ENCODE data around the gene OLFML1. TPM values are rescaled to one million over a fixed set of nuclear protein-coding genes. Genes with fewer than 3 reads are reported as not detected.

The OLFML1 gene
- total RNA-seq, 1 experiment from 2014 or later: not detected

GRCh38 chr11:7493670-7494069 is 8.4 kb downstream of the OLFML1 start:
- Mint-ChIP-seq H3K4me3 (no peak overlapping the region), H3K36me3 (ENCODE audit: insufficient read depth in 1 of 3, low read depth in 3 of 3) (no peaks in the 10 kb centered on the region), H3K9me3 (no peaks in the 10 kb centered on the region), H3K27me3 (ENCODE audit: low read depth) (no peaks in the 10 kb centered on the region), H3K27ac (no peak overlapping the region), H3K4me1 (peaks cover 20 to 24% of the 10 kb centered on the region in 2 experiments)
- no CpG with 5 or more reads among the region's 2 CpGs for WGBS (ENCODE audit: extremely low coverage, insufficient read length, low lambda C conversion rate)
- no peaks in the 10 kb centered on the region for H3K79me2 ChIP-seq (ENCODE audit: insufficient read depth, low read length)
- no peak overlapping the region for H3K27ac ChIP-seq (ENCODE audit: insufficient read length, low read depth, low read length)
- no peak overlapping the region for H2AK5ac ChIP-seq (ENCODE audit: insufficient read length, low read length)
- no peak overlapping the region for H3K23ac ChIP-seq (ENCODE audit: insufficient read length, low read depth, low read length)
- peaks cover 3% of the 10 kb centered on the region; the same call in 1 of the 2 replicates for H3K4me1 ChIP-seq (ENCODE audit: insufficient read depth, low read length)
- no peak overlapping the region for H3K18ac ChIP-seq (ENCODE audit: insufficient read length, low read depth, low read length)
- H2BK5ac ChIP-seq (ENCODE audit: insufficient read length, low read length): no peak overlapping the region
- no peaks in the 10 kb centered on the region for H4K20me1 ChIP-seq (ENCODE audit: control insufficient read depth, insufficient read depth, insufficient read length)
- no peak overlapping the region for H2BK15ac ChIP-seq (ENCODE audit: low read depth, low read length)
- no peaks in the 10 kb centered on the region for H3K9me3 ChIP-seq (ENCODE audit: control insufficient read depth, low read depth, low read length)
- H3K14ac ChIP-seq (ENCODE audit: insufficient read depth, low read length): no peak overlapping the region
- no peak overlapping the region for H4K8ac ChIP-seq (replicated peaks; ENCODE audit: insufficient read length, low read depth, low read length)
- no peak for TF ChIP-seq CTCF (conservative IDR thresholded peaks at IDR 0.05)
- H3K4ac ChIP-seq (ENCODE audit: low read depth, low read length): no peak overlapping the region
- no peak overlapping the region for H2BK12ac ChIP-seq (ENCODE audit: insufficient read length, low read depth, low read length)
- H3K79me1 ChIP-seq (ENCODE audit: insufficient read depth, low read depth, low read length, poor library complexity, severe bottlenecking): no peaks in the 10 kb centered on the region
- no peak for DNase-seq
- no peak overlapping the region for H4K91ac ChIP-seq (ENCODE audit: insufficient read length, low read depth, low read length)
- H3T11ph ChIP-seq (ENCODE audit: low read length): no peak overlapping the region
- H2BK20ac ChIP-seq (ENCODE audit: low read depth, low read length, poor library complexity, severe bottlenecking): no peak overlapping the region
- no peak overlapping the region for H2AFZ ChIP-seq (ENCODE audit: low read length)
- H3K56ac ChIP-seq (ENCODE audit: insufficient read length, low read depth, low read length): no peak overlapping the region
- peaks cover 2% of the 10 kb centered on the region for H3K23me2 ChIP-seq (ENCODE audit: insufficient read length, low read depth, low read length, poor library complexity, severe bottlenecking)
- H3K9ac ChIP-seq (ENCODE audit: extremely low read depth, insufficient read length, low read length): no peak overlapping the region
- H2BK120ac ChIP-seq (ENCODE audit: low read depth, low read length, poor library complexity, severe bottlenecking): no peak overlapping the region
- no peak overlapping the region for H4K5ac ChIP-seq (ENCODE audit: insufficient read length, low read depth, low read length)
- H3K27me3 ChIP-seq (ENCODE audit: insufficient read depth, low read length): no peaks in the 10 kb centered on the region
- no peak overlapping the region for H3K4me2 ChIP-seq (ENCODE audit: insufficient read depth, insufficient read length, low read length)
